ENCODE measurements around the gene C18orf63. TPM values are rescaled to one million over a fixed set of nuclear protein-coding genes. Genes with fewer than 3 reads are reported as not detected.

Gene C18orf63
- total RNA-seq, 2 donors from 2014 or later = not detected

- Histone ChIP-seq H3K9ac (ENCODE audit: low read depth in 2 of 2, low read length in 2 of 2) (no peak overlapping the region), H3K4me3 (no peak overlapping the region), H3K9me3 (no peaks in the 10 kb centered on the region), H3K4me1 (no peaks in the 10 kb centered on the region), H3K36me3 (no peaks in the 10 kb centered on the region), H3K27me3 (no peaks in the 10 kb centered on the region), H3K27ac (no peak overlapping the region)
- intact Hi-C loops (cut with DNase I) = loop anchor here (5.0 kb wide), 1 partner anchor 91 kb away; no protein-coding TSS in a partner anchor
- DNase-seq = no peak
- no peak for TF ChIP-seq CTCF (IDR thresholded peaks at IDR 0.05)
These were observed 27.6 kb upstream of the C18orf63 start for GRCh38 chr18:74288041-74288440.

GRCh38 chr18:74288730-74289129 is 26.9 kb upstream of the C18orf63 start:
- peak overlapping the region; percentile 1 for H3K27ac ChIP-seq
- H3K36me3 ChIP-seq = no peaks in the 10 kb centered on the region
- H3K4me3 ChIP-seq = no peak overlapping the region
- TF ChIP-seq CTCF (IDR thresholded peaks at IDR 0.05) = no peak
- no peaks in the 10 kb centered on the region for H3K4me1 ChIP-seq
- intact Hi-C loops (cut with DNase I) = loop anchor here (5.0 kb wide), 1 partner anchor 91 kb away; no protein-coding TSS in a partner anchor
- H3K9ac ChIP-seq (ENCODE audit: low read depth in 2 of 2, low read length in 2 of 2) = no peak overlapping the region
- H3K9me3 ChIP-seq = no peaks in the 10 kb centered on the region
- no peak for DNase-seq
- H3K27me3 ChIP-seq = no peaks in the 10 kb centered on the region

GRCh38 chr18:74289137-74289536 is 26.5 kb upstream of the C18orf63 start:
- TF ChIP-seq CTCF (IDR thresholded peaks at IDR 0.05) = no peak
- no peaks in the 10 kb centered on the region for H3K27me3 ChIP-seq
- H3K4me3 ChIP-seq = no peak overlapping the region
- intact Hi-C loops (cut with DNase I) = loop anchor here (5.0 kb wide), 1 partner anchor 92 kb away; no protein-coding TSS in a partner anchor
- no peak for DNase-seq
- H3K36me3 ChIP-seq = no peaks in the 10 kb centered on the region
- H3K27ac ChIP-seq = no peak overlapping the region
- H3K9me3 ChIP-seq = no peaks in the 10 kb centered on the region
- H3K9ac ChIP-seq (ENCODE audit: low read depth in 2 of 2, low read length in 2 of 2) = no peak overlapping the region
- no peaks in the 10 kb centered on the region for H3K4me1 ChIP-seq

- TF ChIP-seq CTCF (IDR thresholded peaks at IDR 0.05) = no peak
- H3K27ac ChIP-seq = no peak overlapping the region
- no peaks in the 10 kb centered on the region for H3K27me3 ChIP-seq
- H3K4me3 ChIP-seq = no peak overlapping the region
- H3K4me1 ChIP-seq = no peaks in the 10 kb centered on the region
- no peak for DNase-seq
- no peaks in the 10 kb centered on the region for H3K9me3 ChIP-seq
- no peaks in the 10 kb centered on the region for H3K36me3 ChIP-seq
- intact Hi-C loops (cut with DNase I) = no loop called here
- no peak overlapping the region for H3K9ac ChIP-seq (ENCODE audit: low read depth in 2 of 2, low read length in 2 of 2)
These were observed 25.6 kb upstream of the C18orf63 start for GRCh38 chr18:74290021-74290420.

GRCh38 chr18:74290794-74291471 is 24.7 kb upstream of the C18orf63 start:
- TF ChIP-seq CTCF (IDR thresholded peaks at IDR 0.05) = no peak
- H3K9ac ChIP-seq (ENCODE audit: low read depth in 2 of 2, low read length in 2 of 2) = peak overlapping the region; percentile 70 to 89

More at GRCh38 chr18:74290794-74291471, 24.7 kb upstream of the C18orf63 start:
- intact Hi-C loops (cut with DNase I) = no loop called here
- DNase-seq = peak; percentile 60
- Histone ChIP-seq H3K27me3 (no peaks in the 10 kb centered on the region), H3K36me3 (no peaks in the 10 kb centered on the region), H3K9me3 (no peaks in the 10 kb centered on the region), H3K27ac (peak overlapping the region; percentile 68), H3K4me3 (peak overlapping the region; percentile 94), H3K4me1 (no peaks in the 10 kb centered on the region)

All from colonic mucosa (tissue), 4 donors.